Esophagus squamous epithelium (tissue), 5 donors: ENCODE measurements around the gene ADCYAP1R1. TPM values are rescaled to one million over a fixed set of nuclear protein-coding genes. Genes with fewer than 3 reads are reported as not detected.

ENCODE experiments used
- DNase-seq: peaks from one replicate; lab custom pipeline; 2025; lab: John Stamatoyannopoulos, UW
- H3K27ac ChIP-seq, 4 donors: fragments of 200-600 bp; sonication (generic); one replicate each; pipeline ENCODE4 v1.5.1; 2016 to 2019; ENCODE audit warnings: mild to moderate bottlenecking in 1 of 4
- H3K27me3 ChIP-seq, 4 donors: fragments of 200-600 bp; sonication (generic); 1 replicate in 3 of 4; 2 replicates in 1 of 4; pipeline versions ENCODE4 v1.5.1 to v1.6.0; 2017 to 2021; ENCODE audit warnings: antibody characterized with exemption in 1 of 4
- H3K36me3 ChIP-seq, 3 donors: fragments of 200-600 bp; sonication (generic); one replicate each; pipeline ENCODE4 v1.5.1; 2016 to 2019
- H3K4me1 ChIP-seq, 3 donors: fragments of 200-600 bp; sonication (generic); one replicate each; pipeline ENCODE4 v1.5.1; 2017 to 2019
- H3K4me3 ChIP-seq, 4 donors: fragments of 200-600 bp; sonication (generic); 1 replicate in 3 of 4; 2 replicates in 1 of 4; pipeline ENCODE4 v1.5.1; 2016 to 2019; ENCODE audit warnings: mild to moderate bottlenecking in 2 of 4, moderate library complexity in 1 of 4
- H3K9me3 ChIP-seq, 3 donors: fragments of 200-600 bp; sonication (generic); one replicate each; pipeline ENCODE4 v1.5.1; 2016 to 2019
- POLR2A ChIP-seq, 4 donors: fragments of 450-650 bp; IDR thresholded peaks; one replicate each; pipeline ENCODE4 v1.6.1; 2017; ENCODE audit warnings: antibody characterized with exemption in 4 of 4, mild to moderate bottlenecking in 4 of 4, moderate library complexity in 3 of 4
- WGBS, 2 donors: methylation state at CpG; one replicate each; pipeline ENCODE4 v1.1.5; 2018; 5-methylcytosine and 5-hydroxymethylcytosine counted together
- intact Hi-C: fragments of 100-400 bp; cut with DNase I; formaldehyde crosslinking; loops from one replicate; pipeline ENCODE4 v1.15.0; 2022
- total RNA-seq, 4 donors: library from RNA; depleted of rRNA; stranded (reverse); fragments of >200 nt; gene quantifications; one replicate each; pipeline ENCODE4 v1.1.0, GENCODE V29; 2016
- TF ChIP-seq, protein P1 (sequence below), 6 experiments: fragments of 450-650 bp in 4 of 6; fragments of 200-600 bp in 2 of 6; sonication (generic) in 2 of 6; IDR thresholded peaks; one replicate each; pipeline ENCODE4 v1.5.1; 2016 to 2019; ENCODE audit warnings: antibody characterized with exemption in 6 of 6, mild to moderate bottlenecking in 4 of 6, moderate library complexity in 4 of 6
- donor health status: DM: yes; HTN: yes; CAD: no.

The ADCYAP1R1 gene
- total RNA-seq, 4 donors from 2014 or later, result 0.15 to 10.5 (median 0.20) TPM

DNA sequence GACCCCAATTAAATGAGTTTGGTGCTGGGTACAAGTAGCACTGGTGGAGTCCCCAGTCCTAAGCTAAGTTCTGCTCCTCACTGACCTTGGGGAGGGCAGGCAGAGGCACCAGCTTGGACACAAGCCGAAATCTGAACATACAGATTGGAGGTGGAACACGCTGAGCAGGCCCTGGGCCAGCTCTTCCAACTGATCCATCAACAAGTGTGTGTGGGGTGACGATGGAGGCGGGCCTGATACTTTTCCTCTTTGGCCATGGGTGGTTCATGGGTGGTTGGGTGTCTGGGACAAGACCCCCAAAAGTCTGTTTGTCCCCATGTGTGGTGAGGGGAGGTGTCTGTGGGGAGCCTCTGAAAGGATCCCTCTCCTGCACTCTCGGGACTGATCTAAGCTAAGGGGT, 1.9 kb downstream of the ADCYAP1R1 start:
- H3K4me3 ChIP-seq, result peak overlapping the region in 1 of 4 donors; percentile 47
- H3K27me3 ChIP-seq, result peaks cover 0 to 93% (median 15%) of the 10 kb centered on the region in 4 donors
- H3K36me3 ChIP-seq, result no peaks in the 10 kb centered on the region
- no peaks in the 10 kb centered on the region for H3K9me3 ChIP-seq
- WGBS, 2 donors, result 71 to 78% methylated on average over 1 of the region's 5 CpGs
- no peak overlapping the region for H3K27ac ChIP-seq
- intact Hi-C loops, result no loop called here
- peaks cover 5 to 17% (median 9%) of the 10 kb centered on the region in 3 donors for H3K4me1 ChIP-seq
- no peak for DNase-seq
- TF ChIP-seq, protein P1, sequence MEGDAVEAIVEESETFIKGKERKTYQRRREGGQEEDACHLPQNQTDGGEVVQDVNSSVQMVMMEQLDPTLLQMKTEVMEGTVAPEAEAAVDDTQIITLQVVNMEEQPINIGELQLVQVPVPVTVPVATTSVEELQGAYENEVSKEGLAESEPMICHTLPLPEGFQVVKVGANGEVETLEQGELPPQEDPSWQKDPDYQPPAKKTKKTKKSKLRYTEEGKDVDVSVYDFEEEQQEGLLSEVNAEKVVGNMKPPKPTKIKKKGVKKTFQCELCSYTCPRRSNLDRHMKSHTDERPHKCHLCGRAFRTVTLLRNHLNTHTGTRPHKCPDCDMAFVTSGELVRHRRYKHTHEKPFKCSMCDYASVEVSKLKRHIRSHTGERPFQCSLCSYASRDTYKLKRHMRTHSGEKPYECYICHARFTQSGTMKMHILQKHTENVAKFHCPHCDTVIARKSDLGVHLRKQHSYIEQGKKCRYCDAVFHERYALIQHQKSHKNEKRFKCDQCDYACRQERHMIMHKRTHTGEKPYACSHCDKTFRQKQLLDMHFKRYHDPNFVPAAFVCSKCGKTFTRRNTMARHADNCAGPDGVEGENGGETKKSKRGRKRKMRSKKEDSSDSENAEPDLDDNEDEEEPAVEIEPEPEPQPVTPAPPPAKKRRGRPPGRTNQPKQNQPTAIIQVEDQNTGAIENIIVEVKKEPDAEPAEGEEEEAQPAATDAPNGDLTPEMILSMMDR (IDR thresholded peaks at IDR 0.05), result no peak
- no peak for TF ChIP-seq POLR2A (IDR thresholded peaks at IDR 0.05)

DNA sequence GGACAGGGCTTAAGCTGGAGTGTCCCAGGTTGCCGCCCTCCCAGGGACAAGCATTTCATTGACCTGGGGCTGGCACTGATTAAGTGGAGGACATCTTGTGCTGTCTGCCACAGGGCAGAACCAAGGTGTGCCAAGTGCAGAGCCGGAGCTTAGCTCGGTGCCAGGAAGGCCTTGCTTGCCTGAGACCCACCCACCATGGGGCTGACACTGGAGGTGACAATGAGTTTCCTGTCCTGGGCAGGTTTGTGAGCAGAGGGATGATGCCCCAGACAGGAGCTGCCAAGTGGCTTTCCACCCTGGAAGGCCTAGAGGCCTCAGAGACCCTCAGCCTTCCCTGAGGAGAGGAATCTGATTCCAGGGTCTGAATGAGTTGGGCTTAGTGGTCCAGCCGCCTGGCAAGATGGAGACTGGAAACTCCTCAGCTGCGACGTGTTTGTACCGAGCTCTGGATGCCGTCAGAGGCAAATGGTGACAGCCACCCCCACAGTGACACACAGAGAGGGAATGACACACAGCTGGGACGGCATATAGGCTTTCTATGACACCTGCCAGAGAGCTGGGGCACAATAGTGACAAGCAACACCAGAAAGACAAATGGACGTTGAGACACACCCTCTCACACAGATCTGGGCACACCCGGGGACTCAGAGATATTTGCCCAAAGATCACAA, 2.6 kb downstream of the ADCYAP1R1 start:
- 45 to 62% methylated on average over 3 to 9 of the region's 11 CpGs for WGBS, 2 donors
- Histone ChIP-seq H3K4me1 (peaks cover 5 to 17% (median 9%) of the 10 kb centered on the region in 3 donors), H3K27ac (no peak overlapping the region), H3K27me3 (peaks cover 0 to 85% (median 15%) of the 10 kb centered on the region in 4 donors), H3K36me3 (no peaks in the 10 kb centered on the region), H3K9me3 (no peaks in the 10 kb centered on the region), H3K4me3 (no peak overlapping the region)
- DNase-seq, result no peak
- intact Hi-C loops, result no loop called here
- TF ChIP-seq POLR2A (IDR thresholded peaks at IDR 0.05), result no peak
- TF ChIP-seq, protein P1 (IDR thresholded peaks at IDR 0.05), result no peak

DNA sequence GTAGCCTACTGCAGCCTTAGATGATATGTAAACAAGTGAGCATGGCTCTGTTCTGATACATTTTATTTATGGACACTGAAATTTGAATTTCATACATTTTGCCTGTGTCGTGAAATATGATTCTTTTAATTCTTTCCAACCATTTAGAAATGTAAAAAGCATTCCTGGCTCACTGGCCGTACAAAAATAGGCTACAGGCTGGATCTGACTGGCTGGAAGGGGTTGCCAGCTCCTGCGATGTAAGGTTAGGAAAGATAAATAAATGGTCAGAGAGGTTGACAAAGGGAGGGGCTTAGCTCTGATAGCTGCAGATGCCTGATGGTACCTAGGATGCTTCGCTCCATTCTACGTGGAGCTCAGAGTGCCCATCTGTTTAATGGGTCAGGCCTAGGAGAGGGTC, 3.4 kb downstream of the ADCYAP1R1 start:
- H3K27ac ChIP-seq, result no peak overlapping the region
- no peak for DNase-seq
- peaks cover 5 to 17% (median 9%) of the 10 kb centered on the region in 3 donors for H3K4me1 ChIP-seq
- intact Hi-C loops, result no loop called here
- peaks cover 0 to 78% (median 15%) of the 10 kb centered on the region in 4 donors for H3K27me3 ChIP-seq
- H3K9me3 ChIP-seq, result no peaks in the 10 kb centered on the region
- WGBS, 2 donors, result 55 to 85% methylated on average over 4 to 5 of the region's 5 CpGs
- H3K4me3 ChIP-seq, result no peak overlapping the region
- no peaks in the 10 kb centered on the region for H3K36me3 ChIP-seq
- no peak for TF ChIP-seq POLR2A (IDR thresholded peaks at IDR 0.05)
- TF ChIP-seq, protein P1 (IDR thresholded peaks at IDR 0.05), result no peak

DNA sequence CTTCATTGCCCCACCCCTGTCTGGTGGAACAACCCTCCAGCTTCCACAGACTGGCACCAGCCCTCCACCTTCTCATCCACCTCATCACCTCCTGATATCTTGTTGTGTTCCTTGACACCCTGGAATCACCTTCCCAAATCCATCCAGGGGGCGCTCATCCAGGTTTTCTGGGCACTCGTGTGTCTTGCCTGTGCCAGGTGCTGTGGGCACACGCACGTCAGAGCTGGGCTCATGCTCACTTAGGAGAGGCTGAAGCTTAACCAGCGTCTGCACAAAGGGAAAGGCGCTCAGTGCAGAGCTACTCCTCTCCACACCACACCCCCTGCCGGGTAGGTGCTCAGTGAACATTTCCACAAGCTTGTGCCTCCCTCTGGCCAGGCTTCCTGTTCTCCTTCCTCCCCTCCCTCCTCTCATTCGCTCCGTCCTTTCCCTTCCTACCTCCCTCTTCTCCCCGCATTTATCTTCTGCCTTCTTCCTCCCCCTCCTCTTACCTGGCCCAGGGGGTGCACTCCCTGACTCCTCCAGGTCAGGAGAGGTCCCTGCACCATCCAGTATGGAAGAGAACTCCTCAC, 4.8 kb downstream of the ADCYAP1R1 start:
- DNase-seq, result no peak
- no peaks in the 10 kb centered on the region for H3K36me3 ChIP-seq
- no peak for TF ChIP-seq POLR2A (IDR thresholded peaks at IDR 0.05)
- TF ChIP-seq, protein P1 (IDR thresholded peaks at IDR 0.05), result no peak
- H3K4me3 ChIP-seq, result no peak overlapping the region
- no peak overlapping the region for H3K27ac ChIP-seq
- peaks cover 5 to 14% (median 9%) of the 10 kb centered on the region in 3 donors for H3K4me1 ChIP-seq
- H3K27me3 ChIP-seq, result peaks cover 0 to 64% (median 12%) of the 10 kb centered on the region in 4 donors
- intact Hi-C loops, result no loop called here
- WGBS, 2 donors, result 45 to 52% methylated on average over 10 of the region's 10 CpGs
- no peaks in the 10 kb centered on the region for H3K9me3 ChIP-seq

DNA sequence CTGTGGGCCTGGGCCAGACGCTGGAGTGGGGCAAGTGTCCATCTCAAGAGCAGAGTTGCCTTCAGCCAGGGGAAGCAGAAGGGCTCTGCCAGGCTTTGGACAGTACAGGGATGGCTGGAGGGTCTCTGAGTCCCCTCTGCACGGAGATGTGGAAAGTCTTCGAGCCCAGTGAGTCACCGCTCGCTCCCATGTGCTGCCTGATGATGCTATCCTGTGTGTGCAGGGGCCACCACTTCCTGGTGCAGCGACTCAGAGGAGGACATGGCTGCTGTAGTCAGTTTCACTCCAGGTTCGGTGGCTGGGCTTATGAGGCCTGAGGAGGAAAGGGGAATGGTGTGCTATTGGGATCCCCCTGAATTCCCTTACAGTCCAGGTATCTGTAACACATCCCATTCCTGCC, 6.0 kb downstream of the ADCYAP1R1 start:
- Histone ChIP-seq H3K4me3 (no peak overlapping the region), H3K36me3 (no peaks in the 10 kb centered on the region), H3K4me1 (peaks cover 0 to 1% (median 0%) of the 10 kb centered on the region in 3 donors), H3K27ac (no peak overlapping the region), H3K27me3 (peaks cover 0 to 53% (median 5%) of the 10 kb centered on the region in 4 donors), H3K9me3 (no peaks in the 10 kb centered on the region)
- TF ChIP-seq POLR2A (IDR thresholded peaks at IDR 0.05), result no peak
- TF ChIP-seq, protein P1 (IDR thresholded peaks at IDR 0.05), result no peak
- no peak for DNase-seq
- WGBS, 2 donors, result 62 to 70% methylated on average over 5 of the region's 7 CpGs
- intact Hi-C loops, result no loop called here
